ENCODE data around the gene ARHGEF18.

- no peak for TF ChIP-seq POLR2AphosphoS5 (IDR thresholded peaks at IDR 0.05; ENCODE audit: low read depth)
- TF ChIP-seq EZH2phosphoT487 (IDR thresholded peaks at IDR 0.05; ENCODE audit: unreplicated experiment): no peak
- TF ChIP-seq EZH2 (IDR thresholded peaks at IDR 0.05; ENCODE audit: low read depth, unreplicated experiment): no peak
Observed at GRCh38 chr19:7382694-7383093, 34.0 kb downstream of the ARHGEF18 start.
